Embryonic facial prominence (tissue), 1 donor: ENCODE data around the gene MYBPC2.

Experiments used
- DNase-seq: peaks from one replicate; pipeline ENCODE4 v3.0.0-alpha.2; 2016; ENCODE audit errors: extremely low spot score

MYBPC2 gene

DNA sequence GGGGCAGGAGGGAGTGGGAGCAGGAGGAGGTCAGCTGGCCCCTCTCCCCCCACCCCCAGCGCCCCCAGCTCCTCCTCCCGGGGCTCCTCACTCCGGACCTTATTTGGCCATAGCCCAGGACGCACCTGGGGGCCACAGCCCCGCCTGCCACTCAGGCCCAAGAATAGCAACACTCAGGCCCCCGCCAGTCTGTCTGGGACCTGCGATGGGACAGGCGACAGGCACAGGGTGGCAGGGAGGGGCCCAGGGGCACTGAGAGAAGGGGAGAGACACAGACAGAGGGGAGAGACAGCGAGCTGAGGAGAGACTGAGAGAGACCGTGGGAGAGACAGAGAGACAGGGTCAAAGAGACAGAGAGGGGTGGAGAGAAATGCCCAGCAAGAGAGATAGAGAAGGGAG lies 68.1 kb downstream of the MYBPC2 start:
- peak; percentile 4 for DNase-seq

DNA sequence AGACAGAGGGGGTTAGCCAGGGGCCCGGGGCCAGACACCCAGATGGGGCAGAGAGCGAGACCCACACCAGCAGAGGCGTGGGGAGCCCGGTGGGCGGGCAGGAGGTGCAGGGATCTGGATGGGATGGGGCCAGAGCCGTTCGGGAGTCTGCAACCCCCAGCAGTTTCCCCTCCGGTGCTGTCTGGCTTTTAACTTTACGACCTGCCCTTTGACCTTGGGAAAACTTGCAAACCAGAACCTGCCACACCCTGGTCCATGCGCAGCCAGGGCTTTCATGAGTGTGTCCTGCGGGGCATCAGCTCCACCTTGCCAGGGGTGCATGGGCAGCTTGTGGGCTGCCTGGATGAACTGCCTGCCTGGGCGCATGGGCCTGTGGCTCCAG lies 68.5 kb downstream of the MYBPC2 start:
- no peak for DNase-seq

DNA sequence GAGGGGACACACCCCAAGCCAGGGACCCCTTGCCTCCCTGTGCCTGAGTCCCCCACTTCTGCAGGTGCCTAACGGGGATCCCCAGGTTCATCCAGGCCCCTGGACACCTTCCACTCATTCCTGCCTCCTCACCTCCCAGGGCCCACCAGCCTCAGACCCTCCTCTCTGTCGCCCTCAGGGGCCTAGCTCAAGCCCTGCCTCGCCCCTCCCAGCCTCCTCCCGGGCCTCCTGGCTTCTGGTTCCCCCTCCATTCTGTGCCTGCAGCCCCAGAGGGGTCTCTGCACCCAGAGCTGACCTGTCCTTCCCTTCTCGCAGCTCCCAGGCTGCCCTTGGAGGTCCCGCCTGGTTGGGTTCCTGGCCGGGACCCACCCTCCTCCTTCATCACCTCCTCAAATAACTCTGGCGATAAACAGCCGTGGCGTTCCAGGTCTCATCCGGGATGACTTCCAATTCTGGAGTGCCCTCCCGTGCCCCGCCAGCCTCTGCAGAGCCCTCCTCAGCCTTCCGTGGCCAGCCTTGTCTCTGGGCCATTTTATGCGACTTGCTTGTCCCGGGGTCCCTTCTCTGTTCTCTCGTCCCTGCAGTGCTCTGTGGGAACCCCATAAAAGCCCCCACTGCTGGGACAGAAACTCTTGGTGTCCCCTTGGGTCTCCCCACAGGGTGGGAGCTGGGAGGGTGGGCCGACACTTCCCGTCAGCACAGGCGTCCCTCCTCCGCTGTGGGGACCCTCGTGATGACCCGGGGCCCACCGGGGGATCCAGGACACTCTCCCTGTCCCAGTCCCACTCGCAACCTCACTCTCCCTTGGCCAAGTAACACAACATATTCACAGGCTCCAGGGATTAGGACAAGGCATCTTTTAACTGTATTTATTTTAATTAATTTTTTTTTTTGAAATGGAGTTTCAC lies 69.1 kb downstream of the MYBPC2 start:
- no peak for DNase-seq

GRCh38 chr19:50505856-50506611 lies 73.3 kb downstream of the MYBPC2 start:
- DNase-seq: no peak

- no peak for DNase-seq
Measured at GRCh38 chr19:50506700-50507099, 74.0 kb downstream of the MYBPC2 start.

DNA sequence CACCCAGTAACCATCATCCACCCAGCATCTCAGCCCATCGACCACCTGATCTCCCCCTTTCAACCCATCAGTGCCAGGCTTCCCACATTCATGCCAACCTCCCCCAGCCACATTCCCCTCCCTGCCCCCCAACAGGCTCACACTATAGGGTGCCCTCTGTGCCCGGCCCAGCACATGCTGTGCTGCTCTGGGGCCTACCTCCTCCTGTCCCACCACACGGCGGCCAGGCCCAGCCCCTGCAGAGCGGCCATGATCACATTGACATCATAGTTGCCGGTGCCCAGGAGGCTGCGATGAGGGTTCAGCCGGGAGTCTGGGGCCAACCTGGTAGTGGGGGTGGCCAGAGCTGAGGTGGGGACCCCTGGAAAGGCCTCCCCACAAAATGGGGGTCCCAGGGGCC lies 74.7 kb downstream of the MYBPC2 start:
- no peak for DNase-seq

GRCh38 chr19:50508843-50509190 lies 76.1 kb downstream of the MYBPC2 start:
- DNase-seq: no peak

DNA sequence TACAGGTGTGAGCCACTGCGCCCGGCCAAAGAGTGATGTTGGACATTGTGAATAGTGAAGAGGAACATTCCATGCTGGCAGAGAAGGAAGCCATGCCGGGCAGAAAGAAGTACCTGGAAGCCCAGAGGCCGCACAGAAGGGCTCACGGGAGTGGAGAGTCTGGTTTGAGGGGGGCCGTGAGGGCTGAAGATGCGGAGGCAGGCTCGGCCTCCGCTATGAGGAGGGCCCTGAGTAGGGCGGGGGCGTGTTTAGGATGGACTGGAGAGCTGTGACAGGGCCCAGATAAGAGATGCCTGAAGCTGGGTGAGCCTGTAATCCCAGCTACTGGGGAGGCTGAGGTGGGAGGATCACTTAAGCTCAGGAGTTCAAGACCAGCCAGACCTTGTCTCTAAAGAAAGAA lies 76.7 kb downstream of the MYBPC2 start:
- no peak for DNase-seq

- DNase-seq: no peak
Measured at GRCh38 chr19:50510121-50510670, 77.5 kb downstream of the MYBPC2 start.

DNA sequence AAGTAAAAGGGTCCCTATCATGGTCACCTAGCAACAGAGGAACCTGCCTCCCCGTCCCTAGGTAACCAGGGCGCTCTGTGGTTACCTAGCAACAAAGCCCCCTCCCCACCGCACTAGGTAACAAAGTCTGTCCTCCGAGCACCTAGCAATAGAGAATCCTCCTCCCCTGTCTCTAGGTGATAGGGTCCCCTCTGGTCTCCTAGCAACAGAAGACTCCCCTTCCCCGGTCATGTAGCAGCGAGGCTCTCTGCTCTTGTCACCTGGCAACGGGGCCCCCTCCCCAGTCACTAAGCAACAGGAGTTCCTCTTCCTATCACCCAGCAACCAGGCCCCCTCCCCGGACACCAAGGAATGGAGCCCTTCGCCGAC lies 78.0 kb downstream of the MYBPC2 start:
- DNase-seq: peak; percentile 80

GRCh38 chr19:50511069-50511822 lies 78.6 kb downstream of the MYBPC2 start, which contains the start of gene JOSD2:
Gene JOSD2 (minus strand): TSS chr19:50511191. CDS start chr19:50510431, 760 bp downstream.
- DNase-seq: peak; percentile 99

DNA sequence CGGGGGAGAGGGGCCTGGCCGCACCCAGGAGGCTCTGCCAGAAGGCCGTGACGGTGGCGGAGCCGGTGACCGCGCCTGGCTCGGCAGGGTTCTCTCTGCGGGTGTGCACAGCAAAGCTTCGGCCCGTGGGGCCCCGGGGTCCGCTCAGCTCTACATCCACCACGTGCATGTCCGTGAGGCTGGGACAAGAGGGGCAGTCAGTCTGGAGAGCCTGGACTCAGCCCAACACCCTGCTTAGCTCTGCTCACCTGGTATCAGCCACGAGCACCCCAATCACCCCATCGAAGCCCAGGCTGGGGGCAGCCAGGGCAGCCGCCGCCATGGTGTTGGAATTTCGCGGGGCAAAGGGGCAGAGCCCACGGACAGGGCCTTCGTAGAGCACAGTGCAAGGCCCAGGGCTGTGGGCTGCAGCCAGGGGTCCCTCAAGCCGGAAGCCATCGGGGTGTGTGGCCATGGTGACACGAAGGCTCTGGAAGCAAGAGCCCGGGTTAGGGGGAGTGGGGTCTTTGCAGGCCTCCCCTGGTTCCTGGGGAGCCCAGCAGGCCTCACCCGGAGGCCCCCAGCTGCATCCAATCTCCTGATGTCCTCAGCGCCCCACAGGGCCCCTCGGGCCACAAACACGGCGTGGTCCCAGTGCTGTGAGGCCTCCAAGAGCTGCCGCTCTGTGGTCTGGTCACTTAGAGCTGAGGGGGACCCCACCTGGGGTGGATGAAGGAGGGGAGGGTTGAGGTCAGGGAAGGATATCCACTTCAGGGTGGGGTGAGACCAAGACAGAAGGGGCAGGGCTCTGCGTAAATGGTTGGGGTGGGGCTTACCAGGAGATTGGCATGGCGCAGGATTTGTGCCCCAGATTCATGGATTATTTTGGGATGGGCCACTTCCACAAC lies 79.7 kb downstream of the MYBPC2 start:
- no peak for DNase-seq

GRCh38 chr19:50512999-50513745 lies 80.5 kb downstream of the MYBPC2 start:
- DNase-seq: no peak

DNA sequence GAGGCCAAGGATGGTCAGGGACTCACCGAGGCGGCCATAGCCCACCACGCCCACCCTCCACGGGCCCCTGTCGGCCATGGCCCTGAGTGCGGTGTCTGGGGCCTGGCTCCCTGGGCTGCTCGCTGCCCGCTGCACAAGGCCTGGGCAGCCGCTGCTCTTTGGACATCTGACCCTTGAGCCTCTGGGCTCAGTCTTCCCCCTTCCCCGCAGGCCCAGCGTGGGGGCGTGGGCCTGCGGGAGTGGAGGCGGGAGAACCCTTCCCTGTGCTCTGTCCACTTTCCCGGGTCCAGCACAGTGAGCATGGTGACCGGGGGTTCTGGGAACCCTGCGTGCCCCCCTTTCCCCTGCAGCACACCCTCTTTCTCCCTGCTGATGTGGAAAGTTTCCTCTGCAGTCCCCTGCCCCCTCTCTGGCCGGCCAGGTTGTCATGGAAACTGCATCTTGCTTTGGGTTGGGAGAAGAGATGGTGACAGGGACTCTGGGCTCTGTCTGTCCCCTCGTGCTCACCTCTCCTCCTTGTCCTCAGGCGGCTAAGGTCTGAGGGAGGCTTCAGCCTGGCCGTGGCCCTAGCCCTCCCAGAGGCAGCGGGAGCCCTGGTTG lies 81.2 kb downstream of the MYBPC2 start, which contains the start of gene ASPDH:
ASPDH (minus strand) TSS at position 168 of the 600 bp plus-strand sequence; CDS start at position 78, 90 bp downstream.
- no peak for DNase-seq

GRCh38 chr19:50514346-50515167 lies 81.9 kb downstream of the MYBPC2 start:
- DNase-seq: no peak

GRCh38 chr19:50515168-50515561 lies 82.5 kb downstream of the MYBPC2 start:
- no peak for DNase-seq
